ENCODE data around the gene SLC6A13. TPM values are rescaled to one million over a fixed set of nuclear protein-coding genes. Genes with fewer than 3 reads are reported as not detected.

SLC6A13 gene
- total and polyA plus RNA-seq, 2 of the 8 experiments (the other 6 are each of a cell fraction or from before 2014, with no cell fraction given): 0.03 TPM; not detected in 1

DNA sequence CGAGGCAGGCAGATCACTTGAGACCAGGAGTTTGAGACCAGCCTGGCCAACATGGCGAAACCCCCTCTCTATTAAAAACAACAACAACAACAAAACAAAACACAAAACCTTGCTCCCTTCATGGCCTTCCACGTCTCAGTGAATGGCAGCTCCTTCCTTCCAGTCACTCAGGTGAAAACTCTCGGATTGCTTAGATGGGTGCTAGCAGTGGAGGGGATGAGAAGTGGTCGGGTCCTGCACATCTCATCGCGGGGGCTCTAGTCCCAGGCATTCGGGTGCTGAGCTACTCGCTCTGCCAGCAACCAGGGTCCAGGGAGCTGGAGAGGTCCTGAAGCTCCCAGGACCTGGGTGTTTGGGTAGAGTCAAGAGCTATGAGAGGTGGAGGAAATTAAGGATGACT lies 7.7 kb downstream of the SLC6A13 start:
- Histone ChIP-seq H3K27me3 (replicated peaks in 1 of 4; ENCODE audit: control insufficient read depth in 3 of 4, extremely low read depth in 1 of 4, insufficient read depth in 3 of 4, low read length in 3 of 4) (0 out of 7 replicates have a peak, but pooled peaks cover 0 to 5% (median 0%) of the 10 kb centered on the region in 4 experiments), H2BK120ac (replicated peaks; ENCODE audit: low read depth, low read length) (no peak overlapping the region), H3K18ac (ENCODE audit: extremely low read depth, low read length) (no peak overlapping the region), H3K4ac (replicated peaks; ENCODE audit: insufficient read length, low read depth, low read length) (no peak overlapping the region), H2AFZ (ENCODE audit: low read length) (no peak overlapping the region), H4K8ac (ENCODE audit: extremely low read depth, insufficient read depth, low read length) (no peak overlapping the region), H3K14ac (ENCODE audit: insufficient read length) (no peak overlapping the region), H2BK15ac (ENCODE audit: low read length) (no peak overlapping the region), H3K4me2 (ENCODE audit: insufficient read depth in 1 of 2, low read depth in 2 of 2, low read length in 2 of 2) (no peak overlapping the region), H2BK5ac (ENCODE audit: low read depth, low read length) (no peak overlapping the region), H3K79me1 (ENCODE audit: low read depth, low read length) (no peaks in the 10 kb centered on the region), H3K27ac (ENCODE audit: low read depth, low read length) (no peak overlapping the region), H3K4me3 (ENCODE audit: extremely low read depth in 1 of 4, insufficient read depth in 2 of 4, low read depth in 3 of 4, low read length in 4 of 4) (no peak overlapping the region), H3K56ac (replicated peaks; ENCODE audit: insufficient read length, low read depth, low read length) (no peak overlapping the region), H2AK5ac (ENCODE audit: low read depth, low read length) (no peak overlapping the region), H3K23ac (ENCODE audit: insufficient read length) (no peak overlapping the region), H4K91ac (replicated peaks; ENCODE audit: insufficient read length, low read length) (no peak overlapping the region), H4K20me1 (replicated peaks in 1 of 2; ENCODE audit: control insufficient read depth in 1 of 2, insufficient read depth in 2 of 2, low read length in 2 of 2) (no peaks in the 10 kb centered on the region), H3K23me2 (ENCODE audit: low read depth, low read length) (no peaks in the 10 kb centered on the region), H2BK20ac (ENCODE audit: low read length) (no peak overlapping the region), H3K4me1 (replicated peaks in 1 of 4; ENCODE audit: control insufficient read depth in 3 of 4, insufficient read depth in 4 of 4, low read length in 3 of 4) (no peaks in the 10 kb centered on the region), H3K79me2 (ENCODE audit: control insufficient read depth in 1 of 2, insufficient read depth in 2 of 2, low read length in 2 of 2) (no peaks in the 10 kb centered on the region), H2BK12ac (ENCODE audit: low read depth, low read length) (no peak overlapping the region), H4K5ac (ENCODE audit: insufficient read length, low read depth, low read length) (no peak overlapping the region), H3K36me3 (ENCODE audit: control insufficient read depth in 2 of 4, insufficient read depth in 4 of 4, low read length in 3 of 4) (no peaks in the 10 kb centered on the region), H3K9ac (replicated peaks in 1 of 4; ENCODE audit: extremely low read depth in 1 of 4, low read depth in 3 of 4, low read length in 3 of 4) (no peak overlapping the region), H3K9me3 (ENCODE audit: insufficient read depth in 2 of 2, low read depth in 1 of 2, low read length in 1 of 2) (no peaks in the 10 kb centered on the region)
- WGBS, 2 experiments (ENCODE audit: extremely low coverage in 1 of 2, insufficient coverage in 1 of 2, insufficient read length in 1 of 2, insufficient replicate concordance in 2 of 2, low coverage in 1 of 2, low lambda C conversion rate in 2 of 2, missing lambda C conversion rate in 1 of 2): 83% methylated on average over 9 of the region's 9 CpGs; no CpG with 5 or more reads in 1 of the 2 experiments
- ChIA-PET CTCF (ENCODE audit: partially characterized antibody) (interaction anchor here (1.1 to 3.5 kb wide), 3 partner anchors 9 to 35 kb away, joined by 3 to 21 read pairs (median 4); no protein-coding TSS in a partner anchor), POLR2A (ENCODE audit: partially characterized antibody) (no interaction called here)
- no peak for FAIRE-seq
- peak in 1 of 2 experiments; percentile 35 for DNase-seq (ENCODE audit: low read depth in 1 of 2, low spot score in 2 of 2)
- TF ChIP-seq KDM4A (IDR thresholded peaks at IDR 0.05; ENCODE audit: low read depth, low read length, severe bottlenecking): no peak
- no peak for TF ChIP-seq SP4 (IDR thresholded peaks at IDR 0.05; ENCODE audit: low read length)
- TF ChIP-seq, protein P1, sequence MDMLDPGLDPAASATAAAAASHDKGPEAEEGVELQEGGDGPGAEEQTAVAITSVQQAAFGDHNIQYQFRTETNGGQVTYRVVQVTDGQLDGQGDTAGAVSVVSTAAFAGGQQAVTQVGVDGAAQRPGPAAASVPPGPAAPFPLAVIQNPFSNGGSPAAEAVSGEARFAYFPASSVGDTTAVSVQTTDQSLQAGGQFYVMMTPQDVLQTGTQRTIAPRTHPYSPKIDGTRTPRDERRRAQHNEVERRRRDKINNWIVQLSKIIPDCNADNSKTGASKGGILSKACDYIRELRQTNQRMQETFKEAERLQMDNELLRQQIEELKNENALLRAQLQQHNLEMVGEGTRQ (IDR thresholded peaks at IDR 0.05; ENCODE audit: low read length): no peak
- TF ChIP-seq POU5F1 (IDR thresholded peaks at IDR 0.05; ENCODE audit: low read depth, low read length): no peak
- TF ChIP-seq YY1 (IDR thresholded peaks at IDR 0.05; ENCODE audit: low read depth, low read length): no peak
- no peak for TF ChIP-seq TEAD4 (IDR thresholded peaks at IDR 0.05; ENCODE audit: low read depth, low read length)
- TF ChIP-seq PHF8 (conservative IDR thresholded peaks at IDR 0.05; ENCODE audit: low read depth, low read length): no peak
- TF ChIP-seq, protein P2, sequence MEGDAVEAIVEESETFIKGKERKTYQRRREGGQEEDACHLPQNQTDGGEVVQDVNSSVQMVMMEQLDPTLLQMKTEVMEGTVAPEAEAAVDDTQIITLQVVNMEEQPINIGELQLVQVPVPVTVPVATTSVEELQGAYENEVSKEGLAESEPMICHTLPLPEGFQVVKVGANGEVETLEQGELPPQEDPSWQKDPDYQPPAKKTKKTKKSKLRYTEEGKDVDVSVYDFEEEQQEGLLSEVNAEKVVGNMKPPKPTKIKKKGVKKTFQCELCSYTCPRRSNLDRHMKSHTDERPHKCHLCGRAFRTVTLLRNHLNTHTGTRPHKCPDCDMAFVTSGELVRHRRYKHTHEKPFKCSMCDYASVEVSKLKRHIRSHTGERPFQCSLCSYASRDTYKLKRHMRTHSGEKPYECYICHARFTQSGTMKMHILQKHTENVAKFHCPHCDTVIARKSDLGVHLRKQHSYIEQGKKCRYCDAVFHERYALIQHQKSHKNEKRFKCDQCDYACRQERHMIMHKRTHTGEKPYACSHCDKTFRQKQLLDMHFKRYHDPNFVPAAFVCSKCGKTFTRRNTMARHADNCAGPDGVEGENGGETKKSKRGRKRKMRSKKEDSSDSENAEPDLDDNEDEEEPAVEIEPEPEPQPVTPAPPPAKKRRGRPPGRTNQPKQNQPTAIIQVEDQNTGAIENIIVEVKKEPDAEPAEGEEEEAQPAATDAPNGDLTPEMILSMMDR (IDR thresholded peaks at IDR 0.05; ENCODE audit: control extremely low read depth in 1 of 3, insufficient read depth in 1 of 3, low read depth in 1 of 3, low read length in 3 of 3): no peak
- TF ChIP-seq RFX5 (IDR thresholded peaks at IDR 0.05; ENCODE audit: borderline replicate concordance, low read depth, low read length): no peak
- TF ChIP-seq BCL11A (IDR thresholded peaks at IDR 0.05; ENCODE audit: low read depth in 2 of 2, low read length in 2 of 2): no peak
- TF ChIP-seq KDM1A (IDR thresholded peaks at IDR 0.05; ENCODE audit: borderline replicate concordance, low read length): no peak
